HG03558 (cell line): ENCODE measurements around the gene MRPL52.

Source experiments
- ATAC-seq: cut with Tn5 transposase; IDR thresholded peaks from one replicate; pipeline ENCODE4 v1.9.1; 2021; ENCODE audit warnings: moderate number of reproducible peaks; ENCODE audit not compliant: unreplicated experiment; ENCODE audit errors: extremely low read depth

The MRPL52 gene

GRCh38 chr14:22875748-22876319 is 46.1 kb downstream of the MRPL52 start:
- ATAC-seq: no peak

- no peak for ATAC-seq
Observed at GRCh38 chr14:22877000-22877501, 47.4 kb downstream of the MRPL52 start.

GRCh38 chr14:22878271-22879246 is 48.9 kb downstream of the MRPL52 start:
- ATAC-seq: no peak

- ATAC-seq: no peak
Observed at GRCh38 chr14:22882064-22882463, 52.4 kb downstream of the MRPL52 start.

- ATAC-seq: no peak
Observed at GRCh38 chr14:22882529-22883172, 53.0 kb downstream of the MRPL52 start.

GRCh38 chr14:22883173-22883976 is 53.7 kb downstream of the MRPL52 start, which contains the start of gene REM2:
REM2 (plus strand) TSS chr14:22883222; CDS start chr14:22883288, 66 bp downstream.
- ATAC-seq: no peak

- ATAC-seq: no peak
Observed at GRCh38 chr14:22884076-22884737, 54.5 kb downstream of the MRPL52 start.
